ENCODE measurements around the gene GPAT3.
"Not testable (repeated sequence)": the region's sequence is repeated elsewhere in the genome, so short reads cannot be mapped to it uniquely, and the experiment has no call there.

Gene GPAT3

GRCh38 chr4:83569987-83570386, 34.1 kb downstream of the GPAT3 start:
- no peak overlapping the region for H3K4me3 ChIP-seq (ENCODE audit: low read length)
- no peaks in the 10 kb centered on the region for H3K27me3 ChIP-seq (ENCODE audit: control insufficient read depth, low read length)
- H3F3A ChIP-seq (ENCODE audit: control insufficient read depth, insufficient read depth), result no peaks in the 10 kb centered on the region
- no peaks in the 10 kb centered on the region for H3K36me3 ChIP-seq (ENCODE audit: control insufficient read depth, low read length)
- H4K20me1 ChIP-seq (ENCODE audit: control insufficient read depth, insufficient read depth, low read depth, low read length), result no peaks in the 10 kb centered on the region
- H3K4me2 ChIP-seq (ENCODE audit: low read length), result no peak overlapping the region
- H3K27ac ChIP-seq (ENCODE audit: low read depth, low read length), result no peak overlapping the region
- no peaks in the 10 kb centered on the region for H3K9me3 ChIP-seq (ENCODE audit: control insufficient read depth, insufficient read depth, low read length)
- H3K9me2 ChIP-seq (replicated peaks; ENCODE audit: control insufficient read depth, low read length), result no peaks in the 10 kb centered on the region
- H3K79me2 ChIP-seq (ENCODE audit: control insufficient read depth, low read length), result no peaks in the 10 kb centered on the region
- H3K4me1 ChIP-seq (ENCODE audit: control insufficient read depth, low read length), result no peaks in the 10 kb centered on the region
- no peak for TF ChIP-seq CTCF (IDR thresholded peaks at IDR 0.05; ENCODE audit: low read depth, low read length, poor library complexity, severe bottlenecking)
- no peak for TF ChIP-seq EZH2phosphoT487 (IDR thresholded peaks at IDR 0.05; ENCODE audit: borderline replicate concordance, low read length)

- no peaks in the 10 kb centered on the region for H3K79me2 ChIP-seq (ENCODE audit: control insufficient read depth, low read length)
- no peaks in the 10 kb centered on the region for H4K20me1 ChIP-seq (ENCODE audit: control insufficient read depth, insufficient read depth, low read depth, low read length)
- no peaks in the 10 kb centered on the region for H3K27me3 ChIP-seq (ENCODE audit: control insufficient read depth, low read length)
- H3F3A ChIP-seq (ENCODE audit: control insufficient read depth, insufficient read depth), result no peaks in the 10 kb centered on the region
- no peak for TF ChIP-seq CTCF (IDR thresholded peaks at IDR 0.05; ENCODE audit: low read depth, low read length, poor library complexity, severe bottlenecking)
- TF ChIP-seq EZH2phosphoT487 (IDR thresholded peaks at IDR 0.05; ENCODE audit: borderline replicate concordance, low read length), result no peak
- no peaks in the 10 kb centered on the region for H3K9me3 ChIP-seq (ENCODE audit: control insufficient read depth, insufficient read depth, low read length)
- no peaks in the 10 kb centered on the region for H3K4me1 ChIP-seq (ENCODE audit: control insufficient read depth, low read length)
- H3K4me3 ChIP-seq (ENCODE audit: low read length), result no peak overlapping the region
- no peaks in the 10 kb centered on the region for H3K9me2 ChIP-seq (replicated peaks; ENCODE audit: control insufficient read depth, low read length)
- no peak overlapping the region for H3K27ac ChIP-seq (ENCODE audit: low read depth, low read length)
- H3K4me2 ChIP-seq (ENCODE audit: low read length), result no peak overlapping the region
- no peaks in the 10 kb centered on the region for H3K36me3 ChIP-seq (ENCODE audit: control insufficient read depth, low read length)
These were observed 36.9 kb downstream of the GPAT3 start for GRCh38 chr4:83572848-83573247.

GRCh38 chr4:83574247-83574646, 38.3 kb downstream of the GPAT3 start:
- H3K27ac ChIP-seq (ENCODE audit: low read depth, low read length), result no peak overlapping the region
- H3K4me3 ChIP-seq (ENCODE audit: low read length), result no peak overlapping the region
- H4K20me1 ChIP-seq (ENCODE audit: control insufficient read depth, insufficient read depth, low read depth, low read length), result no peaks in the 10 kb centered on the region
- no peaks in the 10 kb centered on the region for H3K9me2 ChIP-seq (replicated peaks; ENCODE audit: control insufficient read depth, low read length)
- no peaks in the 10 kb centered on the region for H3K27me3 ChIP-seq (ENCODE audit: control insufficient read depth, low read length)
- no peaks in the 10 kb centered on the region for H3K9me3 ChIP-seq (ENCODE audit: control insufficient read depth, insufficient read depth, low read length)
- no peaks in the 10 kb centered on the region for H3K4me1 ChIP-seq (ENCODE audit: control insufficient read depth, low read length)
- H3K79me2 ChIP-seq (ENCODE audit: control insufficient read depth, low read length), result no peaks in the 10 kb centered on the region
- no peaks in the 10 kb centered on the region for H3F3A ChIP-seq (ENCODE audit: control insufficient read depth, insufficient read depth)
- no peak for TF ChIP-seq CTCF (IDR thresholded peaks at IDR 0.05; ENCODE audit: low read depth, low read length, poor library complexity, severe bottlenecking)
- no peak for TF ChIP-seq EZH2phosphoT487 (IDR thresholded peaks at IDR 0.05; ENCODE audit: borderline replicate concordance, low read length)
- H3K4me2 ChIP-seq (ENCODE audit: low read length), result no peak overlapping the region
- no peaks in the 10 kb centered on the region for H3K36me3 ChIP-seq (ENCODE audit: control insufficient read depth, low read length)

- not testable (repeated sequence) for H3K27ac ChIP-seq (ENCODE audit: low read depth, low read length)
These were observed 40.3 kb downstream of the GPAT3 start for GRCh38 chr4:83576237-83576636.

More at GRCh38 chr4:83576237-83576636, 40.3 kb downstream of the GPAT3 start:
- H3K4me3 ChIP-seq (ENCODE audit: low read length); H3K4me2 ChIP-seq (ENCODE audit: low read length); H3K4me1 ChIP-seq (ENCODE audit: control insufficient read depth, low read length); H3K9me2 ChIP-seq (replicated peaks; ENCODE audit: control insufficient read depth, low read length); H4K20me1 ChIP-seq (ENCODE audit: control insufficient read depth, insufficient read depth, low read depth, low read length); H3K9me3 ChIP-seq (ENCODE audit: control insufficient read depth, insufficient read depth, low read length); H3F3A ChIP-seq (ENCODE audit: control insufficient read depth, insufficient read depth); H3K79me2 ChIP-seq (ENCODE audit: control insufficient read depth, low read length); H3K27me3 ChIP-seq (ENCODE audit: control insufficient read depth, low read length); H3K36me3 ChIP-seq (ENCODE audit: control insufficient read depth, low read length): not testable (repeated sequence)
